Measurements from ENCODE around the gene LRP10.

GRCh38 chr14:22885975-22886374 lies 14.4 kb downstream of the LRP10 start:
- no peak for TF ChIP-seq POLR2A (IDR thresholded peaks at IDR 0.05; ENCODE audit: low read length)
- TF ChIP-seq GATA1 (IDR thresholded peaks at IDR 0.05; ENCODE audit: low read depth, low read length), result no peak
